ENCODE results near the gene STAM.
"Not testable (repeated sequence)": the region's sequence is repeated elsewhere in the genome, so short reads cannot be mapped to it uniquely, and the experiment has no call there.

The STAM gene

GRCh38 chr10:17676919-17677318 is 33.0 kb downstream of the STAM start:
- DNase-seq (ENCODE audit: low read depth) = no peak

- no peak for DNase-seq (ENCODE audit: low read depth)
These were observed 38.4 kb downstream of the STAM start for GRCh38 chr10:17682236-17682946.

- no peak for DNase-seq (ENCODE audit: low read depth)
These were observed 39.6 kb downstream of the STAM start for GRCh38 chr10:17683541-17683940.

DNA sequence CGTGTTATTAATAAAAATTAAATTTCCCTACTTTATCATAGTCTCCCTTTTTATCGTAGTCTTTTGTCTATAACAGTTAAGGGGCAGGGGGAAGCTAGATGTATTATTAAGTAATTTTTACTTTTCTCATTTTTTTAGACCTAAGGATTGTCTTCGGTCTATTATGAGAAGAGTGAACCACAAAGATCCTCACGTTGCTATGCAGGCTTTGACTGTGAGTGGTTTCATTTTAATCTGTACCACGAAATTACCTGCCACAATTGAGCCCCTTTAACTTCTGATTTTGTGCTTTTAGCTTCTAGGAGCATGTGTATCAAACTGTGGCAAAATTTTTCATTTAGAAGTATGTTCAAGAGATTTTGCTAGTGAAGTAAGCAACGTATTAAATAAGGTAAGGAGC is 40.6 kb downstream of the STAM start:
- DNase-seq (ENCODE audit: low read depth) = no peak

GRCh38 chr10:17685233-17685840 is 41.4 kb downstream of the STAM start:
- DNase-seq (ENCODE audit: low read depth) = no peak

DNA sequence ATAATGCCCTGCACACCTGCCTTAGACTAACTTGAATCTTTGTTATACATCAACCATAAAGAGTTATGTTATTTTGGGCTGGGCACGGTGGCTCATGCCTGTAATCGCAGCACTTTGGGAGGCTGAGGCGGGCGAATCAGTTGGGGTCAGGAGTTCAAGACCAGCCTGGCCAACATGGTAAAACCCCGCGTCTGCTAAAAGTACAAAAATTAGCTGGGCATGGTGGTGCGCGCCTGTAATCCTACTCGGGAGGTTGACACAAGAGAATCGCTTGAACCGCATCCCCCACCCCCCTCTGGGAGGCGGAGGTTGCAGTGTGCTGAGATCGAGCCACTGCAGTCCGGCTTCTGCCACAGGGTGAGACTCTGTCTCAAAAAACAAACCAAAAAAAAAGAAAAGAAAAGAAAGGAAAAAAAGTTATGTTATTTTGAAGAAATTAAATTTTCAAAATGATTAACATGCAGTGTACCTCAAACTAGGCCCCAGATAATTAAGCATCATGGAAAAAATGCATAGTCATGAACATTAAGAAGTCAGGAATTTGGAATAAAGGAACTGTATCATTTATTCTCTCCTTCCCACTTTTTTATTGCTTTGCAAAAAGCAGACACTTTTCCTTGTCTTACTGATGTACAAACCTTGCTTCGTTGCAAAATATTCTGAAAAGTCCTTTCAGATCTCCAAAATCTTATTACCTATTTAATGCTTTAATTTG is 43.3 kb downstream of the STAM start:
- DNase-seq (ENCODE audit: low read depth) = no peak

GRCh38 chr10:17689137-17689536 is 45.2 kb downstream of the STAM start:
- no peak for DNase-seq (ENCODE audit: low read depth)

- no peak for DNase-seq (ENCODE audit: low read depth)
These were observed 49.1 kb downstream of the STAM start for GRCh38 chr10:17693009-17693408.

DNA sequence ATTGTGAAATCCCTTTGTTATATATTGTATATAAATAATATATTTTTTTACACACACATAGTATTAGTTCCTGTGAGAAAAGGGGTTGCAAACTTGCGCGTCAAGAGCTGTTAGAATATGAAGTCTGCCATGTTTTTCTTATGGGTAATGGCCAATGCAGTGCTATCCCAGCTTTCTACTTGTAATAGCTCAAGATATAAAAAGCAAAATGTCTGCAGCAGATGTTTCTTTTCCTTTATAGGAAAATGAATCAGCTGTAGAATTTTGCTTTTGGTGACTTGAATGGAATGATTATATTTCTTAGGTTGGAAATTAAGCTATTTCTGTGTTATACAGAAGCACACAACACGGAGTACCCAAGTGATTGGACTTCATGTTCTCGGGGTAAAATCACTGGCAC is 54.7 kb downstream of the STAM start:
- no peak for DNase-seq (ENCODE audit: low read depth)

GRCh38 chr10:17701301-17701700 is 57.4 kb downstream of the STAM start:
- no peak for DNase-seq (ENCODE audit: low read depth)

DNA sequence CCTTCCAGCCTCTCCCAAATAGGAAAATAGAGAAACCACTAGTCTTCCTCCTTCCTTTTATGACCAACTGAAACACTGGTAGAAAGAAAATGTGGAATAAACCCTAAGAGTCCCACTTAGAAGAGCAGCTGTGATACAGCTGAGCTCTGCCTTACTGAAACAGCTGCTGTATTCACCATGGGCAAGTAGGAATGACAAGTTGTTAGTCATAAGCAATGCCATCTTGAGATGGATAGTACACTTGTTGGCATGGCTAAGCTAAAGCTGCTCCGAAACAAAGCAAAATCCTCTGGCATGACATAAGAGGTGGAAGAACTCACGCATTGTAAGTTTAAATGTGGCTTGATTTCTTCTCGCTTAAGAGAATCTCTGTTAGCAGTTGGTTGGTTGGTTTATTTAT is 59.8 kb downstream of the STAM start:
- no peak for DNase-seq (ENCODE audit: low read depth)

- DNase-seq (ENCODE audit: low read depth) = no peak
These were observed 64.9 kb downstream of the STAM start for GRCh38 chr10:17708821-17709220.

DNA sequence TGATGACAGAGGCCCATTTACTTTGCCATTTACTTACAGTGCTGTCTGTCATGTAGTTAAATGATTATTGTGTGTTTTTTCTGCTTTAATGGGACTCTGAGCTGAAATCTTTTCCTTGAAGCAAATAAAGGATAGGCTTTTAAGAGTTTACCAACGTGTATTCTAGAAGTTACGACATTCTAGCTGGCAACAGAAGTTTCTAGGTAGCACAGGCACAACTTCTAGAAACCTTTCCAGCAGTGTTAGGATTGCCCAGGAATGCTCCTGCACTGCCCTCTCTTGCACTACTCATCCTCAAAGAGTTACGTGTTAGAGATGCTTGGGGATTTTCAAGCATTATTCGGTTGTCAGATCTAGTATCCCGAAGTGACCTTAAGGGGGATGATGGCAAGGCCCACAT is 65.5 kb downstream of the STAM start:
- DNase-seq (ENCODE audit: low read depth) = no peak

- no peak for DNase-seq (ENCODE audit: low read depth)
These were observed 66.2 kb downstream of the STAM start for GRCh38 chr10:17710181-17710580.

DNA sequence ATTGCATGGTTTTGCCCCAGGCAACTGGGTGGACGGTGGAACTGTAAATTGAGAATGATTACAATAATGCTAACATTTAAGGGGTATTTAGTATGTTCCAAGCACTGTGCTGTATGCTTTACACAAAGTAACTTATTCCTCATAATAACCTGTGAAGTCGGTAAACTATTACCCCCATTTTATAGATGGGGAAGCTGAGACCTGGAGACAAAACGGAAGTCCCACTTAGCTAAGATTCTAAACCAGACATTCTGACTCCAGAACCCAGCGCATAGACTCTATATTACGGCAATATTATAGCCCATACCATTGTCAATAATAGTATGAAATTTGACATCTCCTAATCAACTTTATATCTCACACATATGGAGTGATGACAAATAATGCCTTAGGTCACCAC is 68.1 kb downstream of the STAM start:
- DNase-seq (ENCODE audit: low read depth) = no peak

DNA sequence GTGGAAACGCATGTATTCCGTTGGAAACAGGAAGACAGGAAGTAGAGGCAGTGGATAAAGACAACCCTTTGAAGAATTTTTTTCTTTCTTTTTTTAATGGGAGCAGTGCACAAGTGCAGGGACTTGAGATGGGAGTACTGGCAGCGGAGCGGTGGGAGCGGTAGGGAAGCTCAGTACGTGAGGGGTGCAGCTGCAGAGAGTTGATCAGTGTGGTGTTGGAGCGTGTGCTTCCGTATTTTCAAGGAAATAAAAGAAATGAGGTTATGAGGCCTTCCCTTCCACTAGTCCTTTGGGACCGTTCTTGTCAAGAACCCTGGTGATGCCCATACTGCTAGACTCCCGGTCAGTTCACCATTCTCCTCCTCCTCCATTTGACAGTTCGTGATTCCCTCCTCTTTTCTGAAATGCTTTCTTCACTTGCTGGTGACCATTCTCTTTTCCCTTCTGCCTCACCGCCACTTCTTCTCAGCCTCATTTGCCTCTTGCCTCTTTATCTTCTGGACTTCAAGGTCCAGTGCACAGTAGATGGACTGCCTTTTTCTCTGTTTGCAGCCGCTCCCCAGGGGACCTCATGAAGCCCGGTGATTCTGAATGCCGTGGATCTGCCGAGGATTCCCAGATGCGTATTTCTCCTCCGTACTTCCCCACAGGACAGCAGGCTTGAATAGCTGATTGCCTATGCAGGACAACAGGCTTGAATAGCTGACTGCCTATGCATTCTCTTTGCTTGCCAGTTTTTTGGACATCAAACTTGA is 68.9 kb downstream of the STAM start:
- DNase-seq (ENCODE audit: low read depth) = no peak

GRCh38 chr10:17713758-17714157 is 69.8 kb downstream of the STAM start:
- DNase-seq (ENCODE audit: low read depth) = no peak

DNA sequence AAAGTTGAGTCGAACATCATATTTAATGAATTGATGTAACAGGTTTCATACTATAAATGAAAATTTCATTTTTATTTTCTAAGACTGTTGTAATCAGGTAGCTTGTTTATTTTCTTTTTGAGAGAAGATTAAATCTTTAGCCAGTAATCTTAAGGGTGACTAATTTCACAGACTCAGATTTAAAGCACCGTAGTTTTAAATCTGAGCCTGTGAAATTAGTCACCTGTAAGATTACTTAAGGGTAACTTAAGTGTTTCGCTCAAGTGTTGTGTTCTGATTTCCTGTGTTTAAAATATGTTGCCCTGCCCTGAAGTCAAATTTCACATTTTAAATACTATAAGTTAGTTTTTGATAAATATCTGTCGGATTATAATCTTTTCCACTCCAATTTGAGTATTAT is 72.2 kb downstream of the STAM start:
- no peak for DNase-seq (ENCODE audit: low read depth)

DNA sequence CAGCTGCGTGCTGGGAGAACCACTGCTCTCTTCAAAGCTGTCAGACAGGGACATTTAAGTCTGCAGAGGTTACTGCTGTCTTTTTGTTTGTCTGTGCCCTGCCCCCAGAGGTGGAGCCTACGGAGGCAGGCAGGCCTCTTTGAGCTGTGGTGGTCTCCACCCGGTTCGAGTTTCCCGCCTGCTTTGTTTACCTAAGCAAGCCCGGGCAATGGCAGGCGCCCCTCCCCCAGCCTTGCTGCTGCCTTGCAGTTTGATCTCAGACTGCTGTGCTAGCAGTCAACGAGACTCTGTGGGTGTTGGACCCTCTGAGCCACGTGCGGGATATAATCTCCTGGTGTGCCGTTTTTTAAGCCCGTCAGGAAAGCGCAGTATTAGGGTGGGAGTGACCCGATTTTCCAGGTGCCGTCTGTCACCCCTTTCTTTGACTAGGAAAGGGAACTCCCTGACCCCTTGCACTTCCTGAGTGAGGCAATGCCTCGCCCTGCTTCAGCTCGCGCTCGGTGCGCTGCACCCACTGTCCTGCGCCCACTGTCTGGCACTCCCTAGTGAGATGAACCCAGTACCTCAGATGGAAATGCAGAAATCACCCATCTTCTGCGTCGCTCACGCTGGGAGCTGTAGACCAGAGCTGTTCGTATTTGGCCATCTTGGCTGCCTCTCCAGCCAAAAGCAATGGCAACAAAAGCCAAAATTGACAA is 78.5 kb downstream of the STAM start:
- DNase-seq (ENCODE audit: low read depth) = not testable (repeated sequence)

- no peak for DNase-seq (ENCODE audit: low read depth)
These were observed 81.8 kb downstream of the STAM start for GRCh38 chr10:17725703-17726102.

- no peak for DNase-seq (ENCODE audit: low read depth)
These were observed 85.7 kb downstream of the STAM start for GRCh38 chr10:17729630-17730029.

DNA sequence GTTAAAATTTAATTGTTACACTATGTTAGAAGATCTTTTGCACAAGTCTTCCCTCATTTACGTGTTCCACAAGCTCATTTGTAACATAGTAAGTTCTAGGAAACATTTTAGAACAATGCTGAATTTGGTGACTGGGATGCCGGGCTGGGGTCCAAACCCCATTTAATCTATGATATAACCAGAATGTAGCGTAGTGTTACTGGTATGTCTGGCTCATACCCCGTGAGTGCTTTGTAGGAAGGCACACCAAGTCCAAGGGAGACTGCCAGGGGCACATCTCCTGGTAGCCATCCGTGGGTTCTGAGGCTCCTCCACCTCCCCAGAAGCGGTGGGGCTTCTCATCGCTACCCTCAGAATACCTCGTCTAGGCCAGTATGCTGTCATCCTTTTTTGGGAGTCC is 86.7 kb downstream of the STAM start:
- no peak for DNase-seq (ENCODE audit: low read depth)
